K562 (cell line): Measurements from ENCODE around the gene ZNF865. TPM values are rescaled to one million over a fixed set of nuclear protein-coding genes. Genes with fewer than 3 reads are reported as not detected.

Experiments used
- DIDO1 ChIP-seq: fragments of 450-650 bp; IDR thresholded peaks from 2 replicates; pipeline ENCODE4 v1.6.1; 2016; ENCODE audit warnings: low read depth, missing biosample characterization, missing genetic modification characterization
- ETS2 ChIP-seq: IDR thresholded peaks from 2 replicates; pipeline ENCODE4 v1.6.1; 2016; ENCODE audit warnings: borderline replicate concordance, missing genetic modification characterization, mild to moderate bottlenecking, moderate library complexity, missing compliant biosample characterization; ENCODE audit not compliant: poor library complexity, severe bottlenecking
- HNRNPUL1 ChIP-seq: fragments of 200-400 bp; formaldehyde crosslinking; IDR thresholded peaks from 2 replicates; pipeline ENCODE4 v1.6.1; 2017; ENCODE audit warnings: low read length
- KAT7 ChIP-seq: sonication (generic); formaldehyde crosslinking; IDR thresholded peaks from 2 replicates; pipeline ENCODE4 v1.8.0; 2022; ENCODE audit warnings: missing genetic modification reagents, mild to moderate bottlenecking, borderline replicate concordance
- KLF10 ChIP-seq: fragments of 250-450 bp; sonication (Bioruptor Pico); IDR thresholded peaks from 2 replicates; pipeline ENCODE4 v1.6.1; 2021; ENCODE audit warnings: matching md5 sums
- MECOM ChIP-seq: fragments of 250-450 bp; sonication (Bioruptor Pico); IDR thresholded peaks from 2 replicates; pipeline ENCODE4 v1.8.0; 2022; ENCODE audit warnings: inconsistent platforms
- NR3C1 ChIP-seq: sonication (generic); formaldehyde crosslinking; IDR thresholded peaks from 2 replicates; pipeline ENCODE4 v1.8.1; 2022; ENCODE audit warnings: missing genetic modification reagents
- PHB ChIP-seq: fragments of 250-450 bp; sonication (Bioruptor Pico); IDR thresholded peaks from 2 replicates; pipeline ENCODE4 v1.5.0; 2021
- PHTF2 ChIP-seq: fragments of 250-450 bp; sonication (Bioruptor Pico); IDR thresholded peaks from 2 replicates; pipeline ENCODE4 v1.5.0; 2021; ENCODE audit warnings: mild to moderate bottlenecking
- RBM15 ChIP-seq: fragments of 200-400 bp; formaldehyde crosslinking; IDR thresholded peaks from 2 replicates; pipeline ENCODE4 v1.6.1; 2018; ENCODE audit warnings: mild to moderate bottlenecking, low read length, moderate library complexity; ENCODE audit not compliant: insufficient read depth
- SMARCA5 ChIP-seq: fragments of 450-650 bp; IDR thresholded peaks from 2 replicates; pipeline ENCODE4 v1.6.1; 2016
- SOX6 ChIP-seq: fragments of 450-650 bp; IDR thresholded peaks from 2 replicates; pipeline ENCODE4 v1.6.1; 2014; ENCODE audit warnings: mild to moderate bottlenecking
- TAL1 ChIP-seq: fragments of 450-650 bp; IDR thresholded peaks from 2 replicates; pipeline ENCODE4 v1.6.1; 2016; ENCODE audit warnings: mild to moderate bottlenecking
- XRCC4 ChIP-seq: IDR thresholded peaks from one replicate; pipeline ENCODE4 v1.6.1; 2011; ENCODE audit not compliant: insufficient read depth, insufficient read length; ENCODE audit errors: extremely low read depth
- ZBED1 ChIP-seq: IDR thresholded peaks from 2 replicates; pipeline ENCODE4 v1.6.1; 2014
- ZBTB1 ChIP-seq: sonication (generic); formaldehyde crosslinking; IDR thresholded peaks from 2 replicates; pipeline ENCODE4 v1.8.1; 2023; ENCODE audit warnings: missing genetic modification reagents, low read depth, mild to moderate bottlenecking, borderline replicate concordance
- ZNF274 ChIP-seq: IDR thresholded peaks from 2 replicates; pipeline ENCODE4 v1.6.1; 2011; ENCODE audit warnings: low read depth, mild to moderate bottlenecking, low read length, moderate library complexity, borderline replicate concordance
- ZNF764 ChIP-seq: fragments of 250-450 bp; sonication (Bioruptor Pico); IDR thresholded peaks from 2 replicates; pipeline ENCODE4 v1.4.0; 2020; ENCODE audit warnings: low read depth, mild to moderate bottlenecking, moderate library complexity
- polyA plus RNA-seq, 8 experiments: library from polyadenylated mRNA; depleted of rRNA in 4 of 8; stranded (reverse) in 5 of 8; unstranded in 3 of 8; fragments of >200 nt; fragmentation: Nextera tagmentation in 2 of 8; fragmentation: Illumina TruSeq in 1 of 8; extraction: Ambion mirVana in 2 of 8; extraction: Trizol in 1 of 8; gene quantifications; 2 replicates each; pipeline versions ENCODE4 v1.2.1 to v1.2.3, GENCODE V29; 2011 to 2014; ENCODE audit warnings: inconsistent platforms in 1 of 8, missing spikeins in 1 of 8
- total RNA-seq, 7 experiments: library from RNA; depleted of rRNA in 6 of 7; stranded (reverse); fragments of >200 nt in 6 of 7; fragmentation: Illumina TruSeq in 2 of 7; extraction: Trizol in 2 of 7; gene quantifications; 2 replicates each; pipeline versions ENCODE4 v1.2.1 to v1.2.3, GENCODE V29; 2011 to 2021; ENCODE audit warnings: low replicate concordance in 1 of 7
- TF ChIP-seq, protein P1 (sequence below): fragments of 450-650 bp; formaldehyde crosslinking; IDR thresholded peaks from 2 replicates; pipeline ENCODE4 v1.4.0; 2020; ENCODE audit warnings: mild to moderate bottlenecking, moderate library complexity
- TF ChIP-seq, protein P2 (sequence below): fragments of 250-450 bp; sonication (Bioruptor Pico); IDR thresholded peaks from 2 replicates; pipeline ENCODE4 v1.4.0; 2020
- TF ChIP-seq, protein P3 (sequence below): IDR thresholded peaks from 2 replicates; pipeline ENCODE4 v1.6.1; 2014; ENCODE audit warnings: antibody characterized with exemption

Gene ZNF865
- total and polyA plus RNA-seq, 9 of the 15 experiments (the other 6 are each of a cell fraction or from before 2014, with no cell fraction given) = 0.40 to 18.8 (median 1.6) TPM; not detected in 2

DNA sequence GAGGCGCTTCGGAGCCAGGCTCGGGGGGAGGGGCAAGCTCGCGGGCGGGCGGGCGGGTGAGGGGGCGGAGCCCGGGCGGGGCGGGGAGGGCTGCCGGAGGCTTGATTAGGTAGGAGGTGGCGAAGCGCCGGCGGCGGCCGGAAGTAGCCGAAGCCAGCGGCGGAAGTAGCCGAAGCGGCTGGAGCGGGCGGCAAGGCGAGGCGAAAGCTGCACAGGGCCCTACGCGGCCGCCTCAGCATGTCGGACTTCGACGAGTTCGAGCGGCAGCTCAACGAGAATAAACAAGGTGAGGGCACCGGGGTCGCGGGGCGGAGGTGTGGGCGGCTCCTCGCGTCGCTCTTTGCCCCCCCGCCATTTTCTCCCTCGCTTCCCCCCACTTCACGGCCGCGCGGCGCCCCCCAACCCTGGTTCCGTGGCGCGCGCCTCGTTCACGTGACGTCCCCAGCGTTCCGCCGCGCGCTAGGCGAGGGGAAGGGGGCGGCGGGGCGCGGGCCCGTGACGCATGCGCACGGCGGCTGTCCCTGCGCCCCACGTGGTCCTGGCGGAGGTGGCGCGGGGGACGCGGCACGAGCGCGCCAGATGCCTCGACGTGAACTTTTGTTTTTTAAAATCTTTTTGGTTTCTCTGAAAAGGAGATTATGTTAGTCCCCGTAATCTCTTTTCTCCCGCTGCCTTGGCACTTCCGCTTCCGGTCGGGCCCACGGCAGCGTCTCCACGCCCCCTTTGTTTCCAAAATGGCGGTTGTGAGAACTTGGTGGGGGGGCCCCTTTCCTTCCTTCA lies 49.6 kb downstream of the ZNF865 start, which contains the start of gene U2AF2 (continued):
- TF ChIP-seq, protein P1, sequence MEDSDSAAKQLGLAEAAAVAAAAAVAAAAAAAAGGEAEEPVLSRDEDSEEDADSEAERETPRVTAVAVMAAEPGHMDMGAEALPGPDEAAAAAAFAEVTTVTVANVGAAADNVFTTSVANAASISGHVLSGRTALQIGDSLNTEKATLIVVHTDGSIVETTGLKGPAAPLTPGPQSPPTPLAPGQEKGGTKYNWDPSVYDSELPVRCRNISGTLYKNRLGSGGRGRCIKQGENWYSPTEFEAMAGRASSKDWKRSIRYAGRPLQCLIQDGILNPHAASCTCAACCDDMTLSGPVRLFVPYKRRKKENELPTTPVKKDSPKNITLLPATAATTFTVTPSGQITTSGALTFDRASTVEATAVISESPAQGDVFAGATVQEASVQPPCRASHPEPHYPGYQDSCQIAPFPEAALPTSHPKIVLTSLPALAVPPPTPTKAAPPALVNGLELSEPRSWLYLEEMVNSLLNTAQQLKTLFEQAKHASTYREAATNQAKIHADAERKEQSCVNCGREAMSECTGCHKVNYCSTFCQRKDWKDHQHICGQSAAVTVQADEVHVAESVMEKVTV (CRISPR knock-in tag) = peak; percentile 96
- TF ChIP-seq PHTF2 = no peak
- TF ChIP-seq PHB (CRISPR knock-in tag) = 0 out of 2 replicates have a peak, but pooled peaks have one; percentile 31
- 0 out of 2 replicates have a peak, but pooled peaks have one; percentile 33 for TF ChIP-seq KAT7 (CRISPR knock-in tag)
- TF ChIP-seq ZNF274 = no peak
- TF ChIP-seq, protein P2, sequence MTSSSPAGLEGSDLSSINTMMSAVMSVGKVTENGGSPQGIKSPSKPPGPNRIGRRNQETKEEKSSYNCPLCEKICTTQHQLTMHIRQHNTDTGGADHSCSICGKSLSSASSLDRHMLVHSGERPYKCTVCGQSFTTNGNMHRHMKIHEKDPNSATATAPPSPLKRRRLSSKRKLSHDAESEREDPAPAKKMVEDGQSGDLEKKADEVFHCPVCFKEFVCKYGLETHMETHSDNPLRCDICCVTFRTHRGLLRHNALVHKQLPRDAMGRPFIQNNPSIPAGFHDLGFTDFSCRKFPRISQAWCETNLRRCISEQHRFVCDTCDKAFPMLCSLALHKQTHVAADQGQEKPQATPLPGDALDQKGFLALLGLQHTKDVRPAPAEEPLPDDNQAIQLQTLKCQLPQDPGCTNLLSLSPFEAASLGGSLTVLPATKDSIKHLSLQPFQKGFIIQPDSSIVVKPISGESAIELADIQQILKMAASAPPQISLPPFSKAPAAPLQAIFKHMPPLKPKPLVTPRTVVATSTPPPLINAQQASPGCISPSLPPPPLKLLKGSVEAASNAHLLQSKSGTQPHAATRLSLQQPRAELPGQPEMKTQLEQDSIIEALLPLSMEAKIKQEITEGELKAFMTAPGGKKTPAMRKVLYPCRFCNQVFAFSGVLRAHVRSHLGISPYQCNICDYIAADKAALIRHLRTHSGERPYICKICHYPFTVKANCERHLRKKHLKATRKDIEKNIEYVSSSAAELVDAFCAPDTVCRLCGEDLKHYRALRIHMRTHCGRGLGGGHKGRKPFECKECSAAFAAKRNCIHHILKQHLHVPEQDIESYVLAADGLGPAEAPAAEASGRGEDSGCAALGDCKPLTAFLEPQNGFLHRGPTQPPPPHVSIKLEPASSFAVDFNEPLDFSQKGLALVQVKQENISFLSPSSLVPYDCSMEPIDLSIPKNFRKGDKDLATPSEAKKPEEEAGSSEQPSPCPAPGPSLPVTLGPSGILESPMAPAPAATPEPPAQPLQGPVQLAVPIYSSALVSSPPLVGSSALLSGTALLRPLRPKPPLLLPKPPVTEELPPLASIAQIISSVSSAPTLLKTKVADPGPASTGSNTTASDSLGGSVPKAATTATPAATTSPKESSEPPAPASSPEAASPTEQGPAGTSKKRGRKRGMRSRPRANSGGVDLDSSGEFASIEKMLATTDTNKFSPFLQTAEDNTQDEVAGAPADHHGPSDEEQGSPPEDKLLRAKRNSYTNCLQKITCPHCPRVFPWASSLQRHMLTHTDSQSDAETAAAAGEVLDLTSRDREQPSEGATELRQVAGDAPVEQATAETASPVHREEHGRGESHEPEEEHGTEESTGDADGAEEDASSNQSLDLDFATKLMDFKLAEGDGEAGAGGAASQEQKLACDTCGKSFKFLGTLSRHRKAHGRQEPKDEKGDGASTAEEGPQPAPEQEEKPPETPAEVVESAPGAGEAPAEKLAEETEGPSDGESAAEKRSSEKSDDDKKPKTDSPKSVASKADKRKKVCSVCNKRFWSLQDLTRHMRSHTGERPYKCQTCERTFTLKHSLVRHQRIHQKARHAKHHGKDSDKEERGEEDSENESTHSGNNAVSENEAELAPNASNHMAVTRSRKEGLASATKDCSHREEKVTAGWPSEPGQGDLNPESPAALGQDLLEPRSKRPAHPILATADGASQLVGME (CRISPR knock-in tag) = peak; percentile 89
- no peak for TF ChIP-seq TAL1
- peak; percentile 88; the same call in 1 of the 2 replicates for TF ChIP-seq NR3C1 (CRISPR knock-in tag)
- no peak for TF ChIP-seq ZBED1
- TF ChIP-seq MECOM (CRISPR knock-in tag) = no peak
- TF ChIP-seq DIDO1 (tag) = no peak
- peak; percentile 43; the same call in 1 of the 2 replicates for TF ChIP-seq ZBTB1 (CRISPR knock-in tag)
- TF ChIP-seq HNRNPUL1 = no peak
- peak; percentile 43; the same call in 1 of the 2 replicates for TF ChIP-seq SOX6
- 0 out of 2 replicates have a peak, but pooled peaks have one; percentile 21 for TF ChIP-seq ZNF764
- TF ChIP-seq ETS2 = no peak
- TF ChIP-seq SMARCA5 = no peak
- no peak for TF ChIP-seq RBM15
- TF ChIP-seq KLF10 (CRISPR knock-in tag) = no peak
- TF ChIP-seq, protein P3, sequence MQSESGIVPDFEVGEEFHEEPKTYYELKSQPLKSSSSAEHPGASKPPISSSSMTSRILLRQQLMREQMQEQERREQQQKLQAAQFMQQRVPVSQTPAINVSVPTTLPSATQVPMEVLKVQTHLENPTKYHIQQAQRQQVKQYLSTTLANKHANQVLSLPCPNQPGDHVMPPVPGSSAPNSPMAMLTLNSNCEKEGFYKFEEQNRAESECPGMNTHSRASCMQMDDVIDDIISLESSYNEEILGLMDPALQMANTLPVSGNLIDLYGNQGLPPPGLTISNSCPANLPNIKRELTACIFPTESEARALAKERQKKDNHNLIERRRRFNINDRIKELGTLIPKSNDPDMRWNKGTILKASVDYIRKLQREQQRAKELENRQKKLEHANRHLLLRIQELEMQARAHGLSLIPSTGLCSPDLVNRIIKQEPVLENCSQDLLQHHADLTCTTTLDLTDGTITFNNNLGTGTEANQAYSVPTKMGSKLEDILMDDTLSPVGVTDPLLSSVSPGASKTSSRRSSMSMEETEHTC = 0 out of 2 replicates have a peak, but pooled peaks have one; percentile 50
- no peak for TF ChIP-seq XRCC4
